Neural progenitor cell (in vitro differentiated cells): ENCODE measurements around the gene TRIM26. TPM values are rescaled to one million over a fixed set of nuclear protein-coding genes. Genes with fewer than 3 reads are reported as not detected.

Source experiments
- DNase-seq: peaks from one replicate; pipeline ENCODE4 v3.0.0-alpha.2; 2016; ENCODE audit warnings: low spot score
- H2AFZ ChIP-seq: fragments of 200-600 bp; sonication (generic); replicated peaks from 2 replicates; pipeline ENCODE4 v1.6.1; 2016; ENCODE audit warnings: antibody characterized with exemption
- H3F3A ChIP-seq: fragments of 200-600 bp; sonication (generic); 2 replicates; pipeline ENCODE4 v1.6.1; 2016; ENCODE audit warnings: antibody characterized with exemption, low read depth
- H3K27ac ChIP-seq: fragments of 200-600 bp; sonication (generic); 2 replicates; pipeline ENCODE4 v1.5.1; 2016; ENCODE audit warnings: mild to moderate bottlenecking
- H3K27me3 ChIP-seq: fragments of 200-600 bp; sonication (generic); 2 replicates; pipeline ENCODE4 v1.6.1; 2016; ENCODE audit warnings: mild to moderate bottlenecking, moderate library complexity
- H3K36me3 ChIP-seq: fragments of 200-600 bp; sonication (generic); 2 replicates; pipeline ENCODE4 v1.5.1; 2016
- H3K4me1 ChIP-seq: fragments of 200-600 bp; sonication (generic); 2 replicates; pipeline ENCODE4 v1.6.1; 2016; ENCODE audit warnings: mixed run types
- H3K4me2 ChIP-seq: fragments of 200-600 bp; sonication (generic); 2 replicates; pipeline ENCODE4 v1.6.1; 2016
- H3K4me3 ChIP-seq: fragments of 200-600 bp; sonication (generic); 2 replicates; pipeline ENCODE4 v1.5.1; 2016
- H3K79me2 ChIP-seq: fragments of 200-600 bp; sonication (generic); 2 replicates; pipeline ENCODE4 v1.6.1; 2016; ENCODE audit warnings: low read depth
- H3K9ac ChIP-seq: fragments of 200-600 bp; sonication (generic); 2 replicates; pipeline ENCODE4 v1.6.1; 2016
- H3K9me3 ChIP-seq: fragments of 200-600 bp; sonication (generic); 2 replicates; pipeline ENCODE4 v1.5.1; 2016; ENCODE audit warnings: low read depth
- H4K20me1 ChIP-seq: fragments of 200-600 bp; sonication (generic); 2 replicates; pipeline ENCODE4 v1.6.1; 2016; ENCODE audit warnings: low read depth
- H3K27ac Mint-ChIP-seq: 3 replicates; pipeline ENCODE4 v1.8.0; 2021; ENCODE audit warnings: mixed read lengths
- H3K27me3 Mint-ChIP-seq: 2 replicates; pipeline ENCODE4 v1.8.0; 2022; ENCODE audit warnings: low read depth, mild to moderate bottlenecking, inconsistent platforms, moderate library complexity, mixed read lengths; ENCODE audit not compliant: insufficient read depth
- H3K36me3 Mint-ChIP-seq: 3 replicates; pipeline ENCODE4 v1.8.0; 2021; ENCODE audit warnings: mixed read lengths
- H3K4me1 Mint-ChIP-seq: 3 replicates; pipeline ENCODE4 v1.8.0; 2021; ENCODE audit warnings: mixed read lengths
- H3K4me3 Mint-ChIP-seq: 3 replicates; pipeline ENCODE4 v1.8.0; 2021; ENCODE audit warnings: mild to moderate bottlenecking, moderate library complexity, mixed read lengths
- H3K9me3 Mint-ChIP-seq: 3 replicates; pipeline ENCODE4 v1.8.0; 2020; ENCODE audit warnings: mixed read lengths
- EZH2 ChIP-seq: fragments of 200-600 bp; sonication (generic); IDR thresholded peaks from 2 replicates; pipeline ENCODE4 v1.6.1; 2017; ENCODE audit warnings: antibody characterized with exemption, mild to moderate bottlenecking, moderate library complexity
- EZH2phosphoT487 ChIP-seq: fragments of 200-600 bp; sonication (generic); IDR thresholded peaks from 2 replicates; pipeline ENCODE4 v1.6.1; 2017; ENCODE audit warnings: antibody characterized with exemption
- total RNA-seq: library from RNA; depleted of rRNA; stranded (reverse); fragments of >200 nt; gene quantifications from 2 replicates; pipeline ENCODE4 v1.2.3, GENCODE V29; 2015; ENCODE audit warnings: low replicate concordance
- TF ChIP-seq, protein P1 (sequence below): fragments of 200-600 bp; sonication (generic); IDR thresholded peaks from 2 replicates; pipeline ENCODE4 v1.5.1; 2017; ENCODE audit warnings: antibody characterized with exemption, mild to moderate bottlenecking

Gene TRIM26
- total RNA-seq, 1 donor from 2014 or later = 8.3 TPM

DNA sequence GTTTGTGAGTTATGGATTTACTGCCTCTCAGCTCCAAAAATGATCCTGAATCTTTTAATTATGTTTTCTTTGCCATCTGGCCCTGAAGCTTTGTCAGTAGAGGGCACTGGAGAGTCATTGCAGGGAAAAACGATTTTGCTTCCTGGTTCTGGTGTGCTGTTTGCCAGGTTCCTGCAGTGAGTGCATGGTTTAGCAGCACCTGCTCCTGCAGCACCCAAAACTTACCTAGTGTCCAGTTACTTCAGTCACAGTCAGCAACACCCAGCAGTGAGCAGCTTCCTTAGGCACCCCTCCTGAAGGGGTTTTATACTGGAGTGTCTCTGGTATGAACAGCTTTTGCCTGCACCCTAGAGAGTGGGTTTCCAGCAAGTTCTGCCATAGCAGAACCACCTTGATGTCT is 6.0 kb upstream of the TRIM26 start:
- Histone ChIP-seq H3F3A (peaks cover 4% of the 10 kb centered on the region), H3K9me3 (peaks cover 6% of the 10 kb centered on the region), H3K27me3 (no peaks in the 10 kb centered on the region), H3K27ac (no peak overlapping the region), H3K4me2 (no peak overlapping the region), H3K9ac (no peak overlapping the region), H4K20me1 (no peaks in the 10 kb centered on the region), H2AFZ (peak overlapping the region; percentile 90), H3K4me1 (no peaks in the 10 kb centered on the region), H3K4me3 (no peak overlapping the region), H3K36me3 (no peaks in the 10 kb centered on the region), H3K79me2 (no peaks in the 10 kb centered on the region)
- H3K4me1 Mint-ChIP-seq = peaks cover 6% of the 10 kb centered on the region
- no peak overlapping the region for H3K27ac Mint-ChIP-seq
- H3K36me3 Mint-ChIP-seq = peaks cover 2% of the 10 kb centered on the region
- peaks cover 15% of the 10 kb centered on the region for H3K9me3 Mint-ChIP-seq
- peak; percentile 66 for DNase-seq
- TF ChIP-seq EZH2 = no peak
- TF ChIP-seq, protein P1, sequence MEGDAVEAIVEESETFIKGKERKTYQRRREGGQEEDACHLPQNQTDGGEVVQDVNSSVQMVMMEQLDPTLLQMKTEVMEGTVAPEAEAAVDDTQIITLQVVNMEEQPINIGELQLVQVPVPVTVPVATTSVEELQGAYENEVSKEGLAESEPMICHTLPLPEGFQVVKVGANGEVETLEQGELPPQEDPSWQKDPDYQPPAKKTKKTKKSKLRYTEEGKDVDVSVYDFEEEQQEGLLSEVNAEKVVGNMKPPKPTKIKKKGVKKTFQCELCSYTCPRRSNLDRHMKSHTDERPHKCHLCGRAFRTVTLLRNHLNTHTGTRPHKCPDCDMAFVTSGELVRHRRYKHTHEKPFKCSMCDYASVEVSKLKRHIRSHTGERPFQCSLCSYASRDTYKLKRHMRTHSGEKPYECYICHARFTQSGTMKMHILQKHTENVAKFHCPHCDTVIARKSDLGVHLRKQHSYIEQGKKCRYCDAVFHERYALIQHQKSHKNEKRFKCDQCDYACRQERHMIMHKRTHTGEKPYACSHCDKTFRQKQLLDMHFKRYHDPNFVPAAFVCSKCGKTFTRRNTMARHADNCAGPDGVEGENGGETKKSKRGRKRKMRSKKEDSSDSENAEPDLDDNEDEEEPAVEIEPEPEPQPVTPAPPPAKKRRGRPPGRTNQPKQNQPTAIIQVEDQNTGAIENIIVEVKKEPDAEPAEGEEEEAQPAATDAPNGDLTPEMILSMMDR = peak; percentile 81
- peaks cover 5% of the 10 kb centered on the region for H3K27me3 Mint-ChIP-seq
- no peak overlapping the region for H3K4me3 Mint-ChIP-seq

DNA sequence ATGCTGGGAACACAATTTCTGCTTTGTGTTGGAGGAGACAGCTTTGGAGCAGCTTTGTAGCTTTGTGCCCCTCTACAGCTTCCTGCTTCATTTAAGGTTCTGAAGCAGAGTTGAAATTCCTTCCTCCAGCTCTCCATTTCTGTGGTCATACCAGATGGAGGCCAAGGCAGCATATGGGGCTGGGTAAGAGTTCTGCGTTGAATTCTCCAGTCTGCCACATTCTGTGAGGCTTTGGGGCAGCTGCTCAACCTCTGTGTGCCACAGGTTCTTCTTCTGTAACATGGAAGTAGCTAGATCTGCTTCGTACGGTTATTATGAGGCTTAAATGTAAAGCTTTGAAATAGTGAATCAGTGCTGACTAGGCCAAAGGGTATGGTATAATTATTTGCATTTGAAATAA is 2.9 kb upstream of the TRIM26 start:
- no peaks in the 10 kb centered on the region for H3K27me3 ChIP-seq
- H3K36me3 ChIP-seq = no peaks in the 10 kb centered on the region
- H3K79me2 ChIP-seq = peaks cover 16% of the 10 kb centered on the region
- H4K20me1 ChIP-seq = peaks cover 17% of the 10 kb centered on the region
- Mint-ChIP-seq H3K4me3 (peak overlapping the region; percentile 54), H3K36me3 (no peaks in the 10 kb centered on the region), H3K4me1 (peaks cover 24% of the 10 kb centered on the region), H3K27me3 (peaks cover 5% of the 10 kb centered on the region), H3K9me3 (no peaks in the 10 kb centered on the region), H3K27ac (no peak overlapping the region)
- DNase-seq = no peak
- no peaks in the 10 kb centered on the region for H3K9me3 ChIP-seq
- H3K4me2 ChIP-seq = no peak overlapping the region
- H3K4me1 ChIP-seq = peaks cover 13% of the 10 kb centered on the region
- H2AFZ ChIP-seq = no peak overlapping the region
- no peak overlapping the region for H3K4me3 ChIP-seq
- no peak overlapping the region for H3K27ac ChIP-seq
- H3K9ac ChIP-seq = no peak overlapping the region
- peaks cover 21% of the 10 kb centered on the region for H3F3A ChIP-seq
- TF ChIP-seq, protein P1 = no peak
- TF ChIP-seq EZH2 (no peak), EZH2phosphoT487 (no peak)

DNA sequence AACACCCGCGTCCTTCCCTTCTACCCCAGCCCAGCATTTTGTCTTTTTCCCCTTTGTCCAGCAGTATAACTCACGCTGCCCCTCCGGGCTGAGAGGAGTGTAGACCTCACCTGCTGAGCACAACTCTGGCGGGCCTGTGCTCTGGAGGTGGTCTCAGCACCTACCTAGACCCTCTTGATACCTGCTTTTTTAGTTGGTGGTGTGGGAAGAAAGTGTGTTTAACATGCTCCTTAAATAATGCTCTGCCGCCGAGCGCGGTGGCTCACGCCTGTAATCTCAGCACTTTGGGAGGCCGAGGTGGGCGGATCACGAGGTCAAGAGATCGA is 1.4 kb upstream of the TRIM26 start:
- peaks cover 5% of the 10 kb centered on the region for H3K27me3 Mint-ChIP-seq
- peaks cover 36% of the 10 kb centered on the region for H3K4me1 Mint-ChIP-seq

More for the DNA sequence above, 1.4 kb upstream of the TRIM26 start:
- H3K4me3 Mint-ChIP-seq = peak overlapping the region; percentile 98
- H3K27ac ChIP-seq = no peak overlapping the region
- TF ChIP-seq EZH2phosphoT487 (no peak), EZH2 (no peak)
- TF ChIP-seq, protein P1 = no peak
- peaks cover 21% of the 10 kb centered on the region for H3F3A ChIP-seq
- H3K9me3 ChIP-seq = no peaks in the 10 kb centered on the region
- peak overlapping the region; percentile 78 for H2AFZ ChIP-seq
- H3K79me2 ChIP-seq = peaks cover 21% of the 10 kb centered on the region
- no peak overlapping the region for H3K27ac Mint-ChIP-seq
- peaks cover 14% of the 10 kb centered on the region for H3K4me1 ChIP-seq
- peak overlapping the region; percentile 80 for H3K4me2 ChIP-seq
- peaks cover 3% of the 10 kb centered on the region for H3K36me3 Mint-ChIP-seq
- H3K27me3 ChIP-seq = no peaks in the 10 kb centered on the region
- H4K20me1 ChIP-seq = peaks cover 19% of the 10 kb centered on the region
- H3K9ac ChIP-seq = no peak overlapping the region
- no peak for DNase-seq
- H3K4me3 ChIP-seq = peak overlapping the region; percentile 82
- H3K9me3 Mint-ChIP-seq = no peaks in the 10 kb centered on the region
- H3K36me3 ChIP-seq = no peaks in the 10 kb centered on the region
